Stimulated activated CD4-positive, alpha-beta T cell treated with anti-CD3 and anti-CD28 coated beads, Interleukin-2, amount 100 ng/mL, for 4 hours (primary cell): ENCODE data around the gene FNDC3A.
"Not testable (repeated sequence)": the region's sequence is repeated elsewhere in the genome, so short reads cannot be mapped to it uniquely, and the experiment has no call there.

Experiments used
- DNase-seq: peaks from one replicate; pipeline ENCODE4 v3.0.0-alpha.2; 2020; ENCODE audit warnings: low read depth

Gene FNDC3A

DNA sequence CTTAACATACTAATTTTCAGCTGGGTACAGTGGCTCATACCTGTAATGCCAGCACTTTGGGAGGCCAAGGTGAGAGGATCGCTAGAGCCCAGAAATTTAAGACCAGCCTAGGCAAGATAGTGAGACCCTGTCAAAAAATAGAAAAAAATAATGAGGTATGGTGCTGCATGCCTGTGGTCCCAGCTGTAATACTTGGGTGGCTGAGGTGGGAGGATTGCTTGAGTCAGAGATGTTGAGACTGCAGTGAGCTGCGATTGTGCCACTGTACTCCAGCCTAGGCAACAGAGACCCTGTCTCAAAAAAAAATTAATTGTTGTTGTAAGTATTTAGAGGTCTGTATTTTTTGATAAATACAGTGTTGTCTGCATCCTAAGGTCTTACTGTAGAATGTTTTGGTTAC is 66.8 kb downstream of the FNDC3A start:
- DNase-seq = no peak

DNA sequence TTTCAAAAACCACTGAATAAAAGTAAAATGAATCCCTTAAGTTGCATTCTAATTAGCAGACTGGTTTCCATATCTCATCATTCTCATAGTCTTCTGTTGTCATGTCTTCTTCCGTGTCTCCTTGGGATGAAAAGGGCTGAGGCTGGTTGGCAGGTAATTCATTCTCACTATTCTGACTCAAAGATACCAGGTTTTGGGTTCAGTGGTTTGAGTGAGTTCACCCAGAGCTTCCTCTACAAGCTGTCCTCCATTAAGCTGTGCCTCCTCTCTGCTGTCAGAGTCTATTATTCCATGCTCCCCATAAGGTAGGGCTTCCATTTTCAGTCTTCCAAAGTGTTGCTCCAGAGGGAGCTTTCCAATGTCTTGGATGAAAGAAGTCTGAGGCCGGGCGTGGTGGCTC is 68.3 kb downstream of the FNDC3A start:
- DNase-seq = no peak

DNA sequence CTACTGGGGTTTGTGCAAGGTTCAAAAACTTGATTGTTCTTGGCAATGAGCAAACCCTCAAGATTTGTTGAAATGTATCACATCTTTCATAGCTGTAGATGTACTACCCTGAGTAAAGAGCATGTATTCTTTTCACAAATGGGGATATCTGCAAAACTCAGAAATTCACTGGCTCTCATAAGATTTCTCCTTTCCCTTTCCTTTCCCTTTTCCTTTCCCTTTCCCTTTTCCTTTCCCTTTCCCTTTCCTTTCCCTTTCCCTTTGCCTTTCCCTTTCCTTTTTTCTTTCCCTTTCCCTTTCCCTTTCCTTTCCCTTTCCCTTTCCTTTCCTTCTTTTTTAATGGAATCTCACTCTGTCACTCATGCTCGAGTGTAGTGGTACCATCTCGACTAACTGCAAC is 69.1 kb downstream of the FNDC3A start:
- DNase-seq = no peak

DNA sequence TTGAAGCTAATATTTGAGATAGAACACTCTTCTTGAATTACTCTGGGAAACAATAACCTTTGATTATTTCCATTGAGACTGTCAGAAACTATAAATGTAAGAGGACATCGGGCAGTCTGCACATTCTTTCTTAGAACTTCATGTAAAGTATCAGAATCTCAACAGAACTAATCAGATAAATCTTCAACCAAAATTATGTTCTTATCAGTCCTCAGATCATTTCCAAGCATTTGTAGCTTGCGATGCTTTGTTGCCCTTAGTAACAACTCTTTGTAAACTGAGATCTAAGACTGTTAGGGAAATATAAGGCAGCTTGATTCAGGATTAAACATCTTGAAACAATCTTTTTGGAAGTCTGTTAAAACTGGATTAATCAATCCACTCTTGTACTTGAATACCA is 70.3 kb downstream of the FNDC3A start:
- DNase-seq = no peak

DNA sequence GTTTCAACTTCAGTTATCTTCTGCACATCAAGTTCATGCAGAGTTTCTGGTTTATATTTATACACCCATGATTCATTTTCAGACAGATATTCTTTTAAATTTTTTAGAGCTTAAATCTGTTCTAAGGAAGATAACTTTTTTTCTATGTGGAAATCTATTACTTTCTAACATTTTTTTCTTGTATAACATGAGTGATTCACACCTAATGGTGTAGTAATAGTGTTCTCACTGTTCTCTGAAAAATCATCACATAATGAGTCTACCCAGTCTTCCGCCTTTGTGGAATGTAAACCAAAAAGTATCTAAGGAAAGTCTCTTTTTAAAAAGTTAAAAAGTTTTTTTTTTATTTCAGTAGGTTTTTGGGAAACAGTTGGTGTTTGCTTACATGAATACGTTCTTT is 70.8 kb downstream of the FNDC3A start:
- no peak for DNase-seq

DNA sequence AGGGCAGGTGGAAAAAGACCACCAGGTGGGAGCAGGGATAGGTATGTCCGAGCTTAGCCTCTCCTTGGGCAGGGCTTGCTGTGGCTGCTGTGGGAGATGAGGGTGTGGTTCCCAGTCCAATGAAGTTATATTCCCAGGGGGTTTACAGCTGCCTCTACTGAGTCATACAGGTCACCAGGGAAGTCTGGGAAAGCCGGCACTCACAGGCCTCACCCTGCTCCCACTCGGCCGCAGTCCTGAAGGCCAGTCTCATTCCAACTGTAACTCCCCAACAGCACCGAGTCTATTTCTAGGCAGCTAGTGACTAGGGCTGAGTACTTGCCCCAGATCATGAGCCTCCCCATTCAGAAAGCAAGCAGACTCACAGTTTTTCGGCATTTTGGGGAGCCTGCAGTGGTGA is 77.1 kb downstream of the FNDC3A start:
- DNase-seq = no peak

DNA sequence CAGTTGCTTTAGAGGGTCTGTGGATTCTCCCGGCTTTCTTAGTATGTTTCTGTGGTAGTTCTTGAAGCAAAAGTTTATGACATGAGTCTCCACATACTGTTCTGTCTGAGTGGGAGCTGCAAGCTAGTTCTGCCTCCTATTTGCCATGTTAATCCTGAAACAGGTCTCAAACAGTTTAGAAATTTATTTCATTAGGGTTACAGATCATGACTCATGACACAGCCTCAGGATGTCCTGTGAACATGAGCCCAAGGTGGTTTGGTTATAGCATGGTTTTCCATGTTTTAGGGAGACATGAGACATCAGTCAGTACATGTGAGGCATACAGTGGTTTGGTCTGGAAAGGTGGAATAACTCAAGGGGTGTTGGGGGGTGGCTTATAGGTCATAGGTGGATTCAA is 77.5 kb downstream of the FNDC3A start:
- no peak for DNase-seq

DNA sequence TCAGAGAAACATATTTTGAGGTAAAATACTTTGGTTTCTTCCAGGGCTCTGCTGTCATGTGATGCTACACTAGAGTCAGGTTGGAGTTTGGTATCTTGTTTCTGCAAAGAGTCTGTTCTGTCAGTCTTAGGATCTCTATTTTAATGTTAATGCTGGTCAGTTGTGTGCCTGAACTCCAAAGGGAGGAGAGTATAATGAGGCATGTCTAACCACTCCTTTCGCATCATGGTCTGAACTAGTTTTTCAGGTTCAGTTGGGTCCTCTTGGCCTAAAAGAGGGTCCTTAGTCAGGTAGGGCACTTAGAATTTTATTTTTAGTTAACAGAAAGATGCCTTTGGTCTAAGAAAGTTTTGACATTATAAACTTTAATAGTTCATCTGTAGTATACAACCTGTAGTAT is 78.2 kb downstream of the FNDC3A start:
- no peak for DNase-seq

DNA sequence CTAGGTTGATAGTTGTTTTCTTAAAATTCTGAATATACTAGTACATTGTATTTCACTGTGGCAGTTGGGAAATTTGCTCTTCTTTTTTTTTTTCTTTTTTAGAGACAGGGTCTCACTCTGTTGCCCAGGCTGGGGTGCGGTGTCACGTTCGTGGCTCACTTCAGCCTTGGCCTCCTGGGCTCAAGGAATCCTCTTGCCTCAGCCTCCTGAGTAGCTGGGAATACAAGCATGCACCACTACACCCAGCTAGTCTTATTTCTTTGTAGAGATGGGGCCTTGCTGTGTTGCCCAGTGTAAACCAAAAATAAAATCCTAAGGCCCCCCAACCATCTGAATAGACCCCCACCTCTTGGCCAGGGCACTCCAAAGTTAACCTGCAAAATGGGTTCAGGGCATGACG is 79.3 kb downstream of the FNDC3A start:
- no peak for DNase-seq

DNA sequence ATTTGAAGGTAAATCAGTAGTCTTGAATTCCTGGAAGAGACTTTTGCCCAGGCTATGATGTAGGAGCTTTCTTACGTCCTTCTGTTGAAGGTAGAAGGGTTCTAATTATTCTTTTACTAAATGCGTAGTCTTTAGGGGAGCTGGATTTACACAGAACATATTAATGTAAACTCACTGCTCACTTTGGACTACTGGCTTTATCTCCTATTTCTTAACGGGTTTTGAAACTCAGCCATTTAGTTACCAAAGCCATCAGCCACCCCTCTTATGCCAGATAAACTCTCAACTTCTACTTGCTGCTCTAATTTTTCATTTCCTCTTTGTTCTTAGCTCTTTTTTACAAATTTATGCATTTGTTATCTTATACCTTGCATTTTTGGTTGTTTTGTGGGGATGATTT is 81.5 kb downstream of the FNDC3A start:
- DNase-seq = no peak

DNA sequence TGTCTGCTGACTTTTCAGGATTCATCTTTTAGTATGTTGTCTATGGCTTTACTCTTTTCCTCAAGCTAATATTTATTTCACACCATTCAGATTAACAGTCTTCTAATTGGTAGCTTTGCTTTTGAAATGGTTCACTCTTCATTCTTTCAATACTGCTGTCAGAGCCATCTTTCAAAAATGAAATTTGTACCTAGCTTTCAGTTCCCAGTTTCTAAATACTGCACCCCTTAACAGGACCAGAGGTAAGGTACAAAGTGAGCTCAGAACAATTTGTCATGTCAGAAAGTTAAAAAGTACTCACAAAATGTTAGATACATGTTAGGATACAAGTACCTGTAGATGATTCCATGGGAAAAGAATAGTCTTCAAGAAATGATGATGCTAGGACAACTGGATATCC is 83.0 kb downstream of the FNDC3A start:
- DNase-seq = no peak

DNA sequence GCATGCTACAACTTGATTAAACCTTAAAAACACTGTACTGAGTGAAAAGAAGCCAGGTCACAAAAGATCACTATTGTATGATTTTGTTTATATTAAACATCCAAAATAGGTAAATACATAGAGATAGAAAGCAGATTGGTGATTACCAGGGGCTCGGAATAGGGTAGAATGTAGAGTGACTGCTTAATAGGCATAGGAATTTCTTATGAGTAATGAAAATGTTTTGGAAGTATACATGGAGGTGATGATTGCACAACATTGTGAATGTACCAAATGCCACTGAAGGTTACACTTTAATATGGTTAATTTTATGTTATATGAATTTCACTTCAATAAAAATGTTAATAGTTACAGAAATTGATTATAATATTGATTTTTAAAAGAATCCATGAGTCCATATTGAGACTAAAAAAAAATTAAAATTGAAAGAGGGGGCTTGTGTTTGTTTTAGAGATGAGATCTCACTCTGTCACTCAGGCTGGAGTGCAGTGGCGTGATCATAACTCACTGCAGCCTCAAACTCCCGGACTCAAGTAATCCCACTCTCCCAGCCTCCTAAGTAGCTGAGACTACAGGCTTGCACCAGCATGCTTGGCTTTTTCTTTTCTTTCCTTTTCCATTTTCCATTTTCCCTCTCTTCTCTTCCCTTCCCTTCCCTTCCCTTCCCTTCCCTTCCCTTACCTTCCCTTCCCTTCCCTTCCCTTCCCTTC is 85.1 kb downstream of the FNDC3A start:
- DNase-seq = no peak

DNA sequence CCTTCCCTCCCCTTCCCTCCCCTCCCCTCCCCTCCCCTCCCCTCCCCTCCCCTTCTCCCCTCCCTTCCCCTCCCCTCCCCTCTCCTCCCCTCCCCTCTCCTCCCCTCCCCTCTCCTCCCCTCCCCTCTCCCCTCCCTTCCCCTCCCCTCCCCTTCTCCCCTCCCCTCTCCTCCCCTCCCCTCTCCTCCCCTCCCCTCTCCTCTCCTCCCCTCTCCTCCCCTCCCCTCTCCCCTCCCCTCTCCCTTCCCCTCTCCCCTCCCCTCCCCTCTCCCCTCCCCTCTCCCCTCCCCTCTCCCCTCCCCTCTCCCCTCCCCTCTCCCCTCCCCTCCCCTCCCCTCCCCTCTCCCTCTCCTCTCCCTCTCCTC is 85.7 kb downstream of the FNDC3A start:
- not testable (repeated sequence) for DNase-seq

DNA sequence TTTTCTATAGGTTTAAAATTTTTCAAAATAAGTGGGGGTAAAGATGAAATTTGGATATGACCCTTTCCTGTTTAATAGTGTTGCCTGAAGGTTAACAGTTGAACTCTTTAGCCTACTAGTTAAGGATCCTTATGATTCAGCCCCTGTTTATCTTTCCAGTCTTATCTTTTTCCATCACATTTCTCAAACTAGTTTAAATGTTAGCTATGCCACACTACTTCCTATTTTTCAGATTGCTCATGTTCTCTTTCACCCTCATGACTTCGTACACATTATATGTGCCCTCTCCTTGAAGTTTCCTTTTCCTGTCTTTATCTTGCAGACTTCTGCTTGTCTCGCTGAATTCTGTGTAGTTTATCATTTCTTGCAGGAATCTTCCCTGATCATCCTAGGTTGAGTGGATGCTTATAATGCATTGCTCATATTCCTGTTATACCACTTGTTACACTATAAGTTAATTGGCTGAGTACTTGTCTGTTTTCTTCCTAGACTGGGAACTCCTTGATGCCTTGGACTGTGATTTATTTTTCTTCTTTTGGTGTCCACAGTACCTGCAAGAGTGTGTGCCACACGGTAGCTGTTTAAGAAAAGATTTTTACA is 86.7 kb downstream of the FNDC3A start:
- DNase-seq = no peak

DNA sequence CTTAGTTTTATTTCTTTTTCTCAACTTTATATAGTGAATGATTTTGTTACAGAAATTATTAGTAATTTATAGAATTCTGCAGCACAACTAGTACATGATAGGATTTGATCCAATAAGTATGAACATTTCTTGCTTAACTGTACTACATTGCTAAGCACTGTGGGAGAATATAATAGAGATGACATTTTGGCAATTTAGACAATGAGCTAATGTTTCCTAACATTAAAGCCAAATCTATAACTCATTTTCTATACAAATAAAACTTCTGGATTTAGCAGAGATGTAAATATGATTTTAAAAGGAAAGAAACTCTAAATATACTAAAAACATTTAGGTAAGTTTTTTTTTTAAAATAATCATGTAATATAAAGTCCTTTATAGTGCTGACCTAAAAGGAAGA is 87.3 kb downstream of the FNDC3A start:
- no peak for DNase-seq

DNA sequence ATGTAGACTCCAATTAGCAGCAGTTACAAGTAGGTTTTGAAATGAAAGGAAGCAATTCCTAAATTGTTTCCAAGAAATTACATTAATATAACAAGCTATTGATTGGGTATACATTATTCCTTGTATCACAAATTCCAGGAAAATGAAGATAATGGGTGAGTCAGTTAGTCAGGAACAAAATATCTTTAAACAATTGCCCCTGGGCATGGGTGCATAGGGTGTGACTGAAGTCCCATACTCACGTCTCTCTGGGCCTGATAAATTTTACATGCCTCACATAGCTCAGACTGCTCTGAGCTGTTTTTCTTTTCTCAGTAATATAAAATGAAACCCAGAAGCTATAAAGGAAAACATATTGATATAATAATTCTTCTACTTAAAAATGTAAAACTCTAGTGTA is 87.8 kb downstream of the FNDC3A start:
- no peak for DNase-seq

DNA sequence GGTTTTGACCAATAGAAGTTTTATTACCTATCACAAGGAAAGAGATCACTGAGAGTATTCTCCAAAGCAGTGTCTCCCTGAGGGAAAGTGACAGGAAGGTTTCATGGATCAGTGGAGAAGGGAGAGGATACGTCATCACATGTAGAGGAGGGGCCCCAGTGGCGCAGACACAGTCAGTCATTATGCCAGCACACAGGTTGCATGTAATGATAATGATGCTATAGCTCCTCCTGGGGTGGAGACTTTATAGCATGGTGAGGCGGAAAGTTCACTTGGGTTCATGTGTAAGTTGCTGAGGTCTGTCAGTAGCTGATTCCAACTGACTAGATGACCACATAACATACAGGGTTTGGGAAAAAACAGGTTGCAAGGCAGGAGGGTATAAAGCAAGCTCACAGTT is 88.8 kb downstream of the FNDC3A start:
- no peak for DNase-seq

DNA sequence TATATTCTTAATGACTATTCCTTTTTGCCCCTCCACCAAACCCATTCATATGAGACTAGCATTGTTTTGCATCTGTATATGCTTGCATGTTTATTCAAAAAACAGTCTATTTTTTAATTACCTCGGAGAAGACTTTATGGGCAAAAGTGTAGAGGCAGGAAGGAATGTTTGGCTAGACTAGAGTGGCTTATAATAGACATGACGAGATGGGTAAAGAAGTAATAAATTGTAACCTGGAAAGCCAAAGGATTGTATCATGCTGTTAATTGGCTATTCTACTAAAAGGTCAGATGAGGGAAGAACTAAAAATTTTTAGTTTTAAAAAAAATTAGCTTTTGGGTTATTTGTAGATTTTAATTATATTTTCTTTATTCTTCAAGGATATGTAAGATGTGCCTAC is 91.1 kb downstream of the FNDC3A start:
- DNase-seq = no peak

DNA sequence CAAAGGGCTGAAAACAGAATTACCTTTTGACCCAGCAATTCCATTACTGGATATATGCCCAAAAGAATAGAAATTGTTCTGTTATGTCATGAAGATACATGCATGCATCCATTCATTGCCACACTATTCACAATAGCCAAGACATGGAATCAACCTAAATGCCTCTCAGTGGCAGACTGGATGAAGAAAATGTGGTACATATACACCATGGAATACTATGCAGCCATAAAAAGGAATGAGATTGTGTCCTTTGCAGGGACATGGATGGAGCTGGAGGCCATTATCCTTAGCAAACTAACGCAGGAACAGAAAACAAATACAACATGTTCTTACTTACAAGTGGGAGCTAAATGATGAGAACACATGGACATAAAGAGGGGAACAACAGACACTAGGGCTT is 92.8 kb downstream of the FNDC3A start:
- not testable (repeated sequence) for DNase-seq

DNA sequence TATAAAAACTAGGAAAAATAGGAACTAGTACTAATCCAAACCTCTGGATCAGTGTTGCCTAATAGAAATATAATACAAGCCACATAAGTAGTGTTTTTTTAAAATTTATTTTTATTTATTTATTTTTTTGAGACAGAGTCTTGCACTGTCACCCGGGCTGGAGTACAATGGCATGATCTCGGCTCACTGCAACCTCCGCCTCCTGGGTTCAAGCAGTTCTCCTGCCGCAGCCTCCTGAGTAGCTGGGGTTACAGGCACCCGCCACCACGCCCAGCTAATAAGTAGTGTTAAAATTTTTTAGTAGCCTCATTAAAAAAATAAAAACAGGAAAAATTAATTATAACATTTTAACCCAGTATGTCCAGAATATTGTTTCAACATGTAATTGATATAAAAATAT is 94.3 kb downstream of the FNDC3A start:
- not testable (repeated sequence) for DNase-seq

DNA sequence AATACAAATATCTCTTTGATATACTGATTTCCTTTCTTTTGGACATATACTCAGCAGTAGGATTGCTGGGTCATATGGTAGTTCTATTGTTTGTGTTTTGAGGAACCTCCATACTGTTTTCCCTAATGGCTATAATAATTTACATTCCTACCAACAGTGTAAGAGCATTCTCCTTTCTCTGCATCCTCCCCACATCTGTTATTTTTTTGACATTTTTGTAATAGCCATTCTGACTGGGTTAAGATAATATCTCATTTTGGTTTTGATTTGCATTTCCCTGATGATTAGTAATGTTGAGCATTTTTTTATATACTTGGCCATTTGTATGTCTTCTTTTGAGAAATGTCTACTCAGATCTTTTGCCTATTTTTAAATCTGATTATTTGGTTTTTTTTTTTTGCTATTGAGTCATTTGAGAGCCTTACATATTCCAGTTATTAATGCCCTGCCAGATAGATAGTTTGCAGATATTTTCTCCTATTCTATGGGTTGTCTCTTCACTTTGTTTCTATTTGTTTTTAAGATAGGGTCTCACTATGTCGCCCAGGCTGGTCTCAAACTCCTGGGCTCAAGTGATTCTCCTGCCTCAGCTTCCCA is 95.7 kb downstream of the FNDC3A start:
- DNase-seq = no peak

DNA sequence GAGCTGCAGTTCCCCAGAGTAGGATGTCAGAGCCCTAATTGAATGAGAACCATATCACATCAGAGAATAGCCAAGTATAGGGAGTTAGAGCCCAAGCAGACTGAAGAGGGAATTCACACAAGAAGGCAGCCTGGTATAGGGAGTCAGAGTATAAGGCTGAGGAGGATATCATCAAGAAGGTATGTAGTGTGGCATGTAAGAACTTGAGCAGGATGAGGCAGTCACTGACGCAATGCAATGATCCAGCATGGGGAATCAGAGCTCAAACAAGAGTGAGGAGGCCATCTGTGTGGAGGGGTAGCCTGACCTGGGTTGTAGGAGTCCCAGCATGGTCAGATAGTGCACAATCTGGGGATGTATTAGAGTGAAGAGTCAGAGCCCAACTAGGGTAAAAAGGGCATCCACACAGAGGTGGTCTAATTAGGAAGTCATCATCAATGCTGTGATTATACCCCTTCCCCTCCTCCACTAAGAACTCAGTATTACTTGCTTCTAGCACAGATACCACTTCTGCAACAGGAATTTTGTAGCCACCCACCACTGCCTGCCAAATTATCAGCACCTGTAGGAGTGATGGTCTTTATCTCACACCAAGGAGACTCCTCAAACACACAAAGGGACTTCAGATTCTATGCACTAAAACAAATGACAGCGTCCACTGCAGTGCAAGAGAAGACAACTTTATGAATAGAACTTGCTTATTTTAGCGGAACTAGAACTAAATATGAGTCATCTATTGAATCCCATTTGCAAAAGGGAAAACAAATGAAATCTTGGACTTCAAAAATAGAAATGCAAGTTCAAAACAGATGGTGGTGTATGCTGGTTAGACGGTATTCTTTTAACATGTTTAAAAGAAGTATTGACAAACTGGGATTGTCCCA is 107.2 kb downstream of the FNDC3A start:
- DNase-seq = no peak

DNA sequence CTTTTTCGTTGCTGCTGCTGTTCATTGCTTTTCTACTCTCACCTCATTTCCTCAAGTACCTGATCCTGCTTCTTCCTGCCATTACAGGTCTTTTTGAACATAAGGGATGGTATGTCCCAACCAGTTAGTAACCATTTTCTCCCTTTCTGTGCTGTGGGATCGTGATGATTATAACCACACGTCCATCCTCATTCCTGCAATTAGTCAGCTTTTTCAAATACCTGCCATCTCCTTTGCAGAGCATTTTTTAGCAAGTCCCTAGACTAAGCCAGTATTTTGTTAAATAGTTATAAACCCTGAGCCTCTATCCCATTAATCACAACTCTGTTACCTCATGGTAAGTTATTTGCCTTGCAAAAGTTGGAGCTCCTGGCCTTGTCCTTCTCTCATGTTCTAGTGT is 109.2 kb downstream of the FNDC3A start:
- no peak for DNase-seq
